WERI-Rb-1 (cell line): ENCODE data around the gene IPO9.
"Not testable (repeated sequence)": the region's sequence is repeated elsewhere in the genome, so short reads cannot be mapped to it uniquely, and the experiment has no call there.

Experiments used
- DNase-seq: peaks from one replicate; pipeline ENCODE4 v3.0.0-alpha.2; 2020
- H3K27ac ChIP-seq: fragments of 250-450 bp; sonication (Bioruptor Pico); 2 replicates; pipeline ENCODE4 v1.5.1; 2020; ENCODE audit warnings: mild to moderate bottlenecking, moderate library complexity
- H3K27me3 ChIP-seq: fragments of 250-450 bp; sonication (Bioruptor Pico); 2 replicates; pipeline ENCODE4 v1.5.1; 2021; ENCODE audit warnings: mild to moderate bottlenecking, low read depth, moderate library complexity; ENCODE audit not compliant: insufficient read depth, severe bottlenecking
- H3K36me3 ChIP-seq: fragments of 250-450 bp; sonication (Bioruptor Pico); 2 replicates; pipeline ENCODE4 v1.5.1; 2020; ENCODE audit warnings: mild to moderate bottlenecking, moderate library complexity
- H3K4me3 ChIP-seq: 2 replicates; pipeline ENCODE4 v1.5.1; 2011; ENCODE audit warnings: low read depth, mild to moderate bottlenecking, control low read depth, low read length
- H3K9me3 ChIP-seq: fragments of 250-450 bp; sonication (Bioruptor Pico); 2 replicates; pipeline ENCODE4 v1.5.1; 2021; ENCODE audit warnings: mild to moderate bottlenecking, moderate library complexity; ENCODE audit not compliant: severe bottlenecking
- CTCF ChIP-seq: IDR thresholded peaks from 2 replicates; pipeline ENCODE4 v1.5.1; 2011; ENCODE audit warnings: low read depth, mild to moderate bottlenecking, control low read depth, inconsistent platforms, low read length

IPO9 gene

DNA sequence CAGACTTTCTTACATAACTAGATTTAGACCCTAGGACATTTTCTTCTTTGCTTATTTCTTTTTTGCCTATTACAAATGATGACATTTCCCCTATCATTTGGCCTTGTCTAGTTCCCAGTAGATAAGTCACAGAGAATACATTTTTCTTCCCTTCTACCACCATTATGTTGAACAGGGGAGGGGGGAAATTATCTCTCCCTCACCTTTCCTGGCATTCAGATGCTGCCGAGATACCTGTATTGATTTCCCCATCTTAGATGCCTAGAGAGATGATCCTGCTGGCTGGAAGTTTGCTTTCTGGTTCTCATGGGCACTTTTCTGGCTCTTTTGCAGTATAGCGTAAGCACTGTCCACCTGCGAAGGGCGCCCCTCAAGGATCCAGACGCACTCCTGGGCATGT lies 5.7 kb downstream of the IPO9 start:
- Histone ChIP-seq H3K9me3 (no peaks in the 10 kb centered on the region), H3K36me3 (peaks cover 80% of the 10 kb centered on the region), H3K27ac (no peak overlapping the region), H3K27me3 (no peaks in the 10 kb centered on the region), H3K4me3 (no peak overlapping the region)
- DNase-seq, result no peak
- no peak for TF ChIP-seq CTCF

GRCh38 chr1:201838381-201838780 lies 9.4 kb downstream of the IPO9 start:
- H3K27ac ChIP-seq, result no peak overlapping the region
- peaks cover 87% of the 10 kb centered on the region for H3K36me3 ChIP-seq
- no peak for DNase-seq
- TF ChIP-seq CTCF, result no peak
- H3K4me3 ChIP-seq, result no peak overlapping the region
- H3K9me3 ChIP-seq, result no peaks in the 10 kb centered on the region
- H3K27me3 ChIP-seq, result no peaks in the 10 kb centered on the region

GRCh38 chr1:201839089-201839488 lies 10.1 kb downstream of the IPO9 start:
- peaks cover 86% of the 10 kb centered on the region for H3K36me3 ChIP-seq

DNA sequence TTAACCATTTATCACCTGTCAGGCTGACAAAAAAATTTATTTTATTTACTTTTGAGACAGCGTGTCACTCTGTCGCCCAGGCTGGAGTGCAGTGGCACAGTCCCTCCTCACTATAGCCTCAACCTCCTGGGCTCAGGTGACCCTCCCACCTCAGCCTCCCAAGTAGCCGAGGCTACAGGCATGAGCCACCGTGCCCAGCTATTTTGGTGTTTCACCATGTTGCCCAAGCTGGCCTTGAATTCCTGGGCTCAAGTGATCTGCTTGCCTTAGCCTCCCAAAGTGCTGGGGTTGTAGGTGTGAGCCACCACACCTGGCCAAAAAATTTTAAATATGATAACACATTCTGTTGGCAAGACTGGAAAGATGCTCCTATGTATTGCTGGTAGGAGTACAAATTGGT lies 11.1 kb downstream of the IPO9 start:
- TF ChIP-seq CTCF, result no peak
- H3K27me3 ChIP-seq, result no peaks in the 10 kb centered on the region
- peaks cover 88% of the 10 kb centered on the region for H3K36me3 ChIP-seq
- no peak overlapping the region for H3K27ac ChIP-seq
- H3K9me3 ChIP-seq, result no peaks in the 10 kb centered on the region
- no peak overlapping the region for H3K4me3 ChIP-seq
- no peak for DNase-seq

More at GRCh38 chr1:201839089-201839488, 10.1 kb downstream of the IPO9 start:
- H3K9me3 ChIP-seq, DNase-seq, H3K4me3 ChIP-seq, H3K27me3 ChIP-seq, H3K27ac ChIP-seq: not testable (repeated sequence)

- Histone ChIP-seq H3K4me3 (no peak overlapping the region), H3K36me3 (peaks cover 87% of the 10 kb centered on the region), H3K27ac (no peak overlapping the region), H3K9me3 (no peaks in the 10 kb centered on the region), H3K27me3 (no peaks in the 10 kb centered on the region)
- no peak for DNase-seq
- TF ChIP-seq CTCF, result no peak
These were observed 11.5 kb downstream of the IPO9 start for GRCh38 chr1:201840490-201840889.

GRCh38 chr1:201841265-201841912 lies 12.4 kb downstream of the IPO9 start:
- H3K27ac ChIP-seq, result no peak overlapping the region
- no peaks in the 10 kb centered on the region for H3K27me3 ChIP-seq
- H3K4me3 ChIP-seq, result no peak overlapping the region
- TF ChIP-seq CTCF, result no peak
- no peak for DNase-seq
- no peaks in the 10 kb centered on the region for H3K9me3 ChIP-seq
- H3K36me3 ChIP-seq, result peaks cover 87% of the 10 kb centered on the region
